Epithelial cell of esophagus (primary cell): ENCODE measurements around the gene TOP1.
A peak's percentile ranks its signal among the peaks of the same experiment; 100 is the strongest.
"Not testable (repeated sequence)": the region's sequence is repeated elsewhere in the genome, so short reads cannot be mapped to it uniquely, and the experiment has no call there.

Source experiments
- DNase-seq: peaks from one replicate; pipeline ENCODE4 v3.0.0; 2010; ENCODE audit warnings: low read depth
- H3K4me3 ChIP-seq: 2 replicates; pipeline ENCODE4 v1.5.1; 2011; ENCODE audit warnings: mild to moderate bottlenecking, low read length, control low read depth
- TF ChIP-seq, protein P1 (sequence below): IDR thresholded peaks from 2 replicates; pipeline ENCODE4 v1.5.1; 2011; ENCODE audit warnings: low read depth, mild to moderate bottlenecking, low read length, control low read depth, inconsistent platforms; ENCODE audit not compliant: insufficient read depth; ENCODE audit errors: missing control alignments

Gene TOP1

DNA sequence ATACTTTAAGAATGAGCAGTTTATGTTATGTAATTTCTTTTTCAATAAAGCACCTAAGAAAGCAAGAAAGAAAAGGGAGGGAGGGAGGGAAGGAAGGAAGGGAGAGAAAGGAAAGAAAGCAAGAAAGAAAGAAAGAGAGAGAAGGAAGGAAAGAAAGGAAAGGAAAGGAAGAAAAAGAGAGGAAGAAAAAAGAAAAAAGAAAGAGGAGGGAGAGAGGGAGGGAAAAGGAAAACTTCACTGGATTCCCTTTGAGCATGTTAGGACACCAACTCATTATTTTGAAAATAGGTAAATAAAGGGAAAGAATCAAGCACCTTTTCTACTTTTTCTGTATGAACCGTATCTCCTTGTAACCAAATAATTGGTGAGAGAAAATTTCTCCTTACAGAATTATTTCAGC lies 32.3 kb upstream of the TOP1 start:
- TF ChIP-seq, protein P1, sequence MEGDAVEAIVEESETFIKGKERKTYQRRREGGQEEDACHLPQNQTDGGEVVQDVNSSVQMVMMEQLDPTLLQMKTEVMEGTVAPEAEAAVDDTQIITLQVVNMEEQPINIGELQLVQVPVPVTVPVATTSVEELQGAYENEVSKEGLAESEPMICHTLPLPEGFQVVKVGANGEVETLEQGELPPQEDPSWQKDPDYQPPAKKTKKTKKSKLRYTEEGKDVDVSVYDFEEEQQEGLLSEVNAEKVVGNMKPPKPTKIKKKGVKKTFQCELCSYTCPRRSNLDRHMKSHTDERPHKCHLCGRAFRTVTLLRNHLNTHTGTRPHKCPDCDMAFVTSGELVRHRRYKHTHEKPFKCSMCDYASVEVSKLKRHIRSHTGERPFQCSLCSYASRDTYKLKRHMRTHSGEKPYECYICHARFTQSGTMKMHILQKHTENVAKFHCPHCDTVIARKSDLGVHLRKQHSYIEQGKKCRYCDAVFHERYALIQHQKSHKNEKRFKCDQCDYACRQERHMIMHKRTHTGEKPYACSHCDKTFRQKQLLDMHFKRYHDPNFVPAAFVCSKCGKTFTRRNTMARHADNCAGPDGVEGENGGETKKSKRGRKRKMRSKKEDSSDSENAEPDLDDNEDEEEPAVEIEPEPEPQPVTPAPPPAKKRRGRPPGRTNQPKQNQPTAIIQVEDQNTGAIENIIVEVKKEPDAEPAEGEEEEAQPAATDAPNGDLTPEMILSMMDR: no peak
- H3K4me3 ChIP-seq: no peak overlapping the region
- no peak for DNase-seq

DNA sequence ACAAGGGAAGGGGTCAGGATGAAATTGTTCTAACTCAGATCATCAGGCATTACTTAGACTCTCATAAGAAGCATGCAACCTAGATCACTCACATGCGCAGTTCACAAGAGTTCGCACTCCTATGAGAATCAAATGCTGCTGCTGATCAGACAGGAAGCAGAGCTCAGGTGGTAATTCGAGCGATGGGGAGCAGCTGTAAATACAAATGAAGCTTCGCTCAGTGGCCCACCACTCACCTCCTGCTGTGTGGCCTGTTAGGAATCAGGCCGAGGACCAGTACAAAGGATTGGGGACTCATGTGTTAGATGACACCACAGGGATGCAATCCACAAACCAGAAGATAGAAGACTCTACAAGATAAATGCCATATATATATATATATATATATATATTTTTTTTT lies 31.5 kb upstream of the TOP1 start:
- DNase-seq: no peak
- TF ChIP-seq, protein P1: no peak
- H3K4me3 ChIP-seq: no peak overlapping the region

DNA sequence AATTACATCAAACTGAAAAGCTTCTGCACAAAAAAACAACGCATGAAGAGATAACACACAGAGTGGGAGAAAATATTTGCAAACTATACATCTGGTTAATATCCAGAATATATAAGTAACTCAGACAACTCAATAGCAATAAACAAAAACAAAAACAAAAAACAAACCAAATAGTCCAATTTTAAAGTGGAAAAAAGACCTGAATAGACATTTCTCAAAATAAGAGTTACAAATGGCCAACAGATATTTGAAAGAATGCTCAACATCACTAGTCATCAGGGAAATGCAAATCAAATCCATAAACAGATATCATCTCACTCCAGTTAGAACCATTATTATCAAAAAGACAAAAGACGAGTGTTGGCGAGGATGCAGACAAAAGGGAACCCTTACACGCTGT lies 28.8 kb upstream of the TOP1 start:
- no peak for DNase-seq
- TF ChIP-seq, protein P1: no peak
- H3K4me3 ChIP-seq: no peak overlapping the region

DNA sequence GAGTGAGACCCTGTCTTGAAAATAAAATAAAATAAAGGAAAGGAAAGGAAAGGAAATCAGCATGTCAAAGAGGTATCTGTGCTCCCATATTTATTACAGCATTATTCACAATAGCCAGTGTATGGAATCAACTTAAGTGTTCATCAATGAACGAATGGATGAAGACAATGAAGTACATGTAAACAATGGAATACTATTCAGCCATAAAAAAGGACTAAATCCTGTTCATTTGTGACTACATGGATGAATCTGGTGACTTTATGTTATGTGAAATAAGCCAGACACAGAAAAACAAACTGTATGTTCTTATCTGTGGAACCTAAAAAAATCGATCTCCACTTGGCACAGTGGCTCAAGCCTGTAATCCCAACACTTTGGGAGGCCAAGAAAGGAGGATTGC lies 28.0 kb upstream of the TOP1 start:
- no peak overlapping the region for H3K4me3 ChIP-seq
- TF ChIP-seq, protein P1: no peak
- DNase-seq: no peak

DNA sequence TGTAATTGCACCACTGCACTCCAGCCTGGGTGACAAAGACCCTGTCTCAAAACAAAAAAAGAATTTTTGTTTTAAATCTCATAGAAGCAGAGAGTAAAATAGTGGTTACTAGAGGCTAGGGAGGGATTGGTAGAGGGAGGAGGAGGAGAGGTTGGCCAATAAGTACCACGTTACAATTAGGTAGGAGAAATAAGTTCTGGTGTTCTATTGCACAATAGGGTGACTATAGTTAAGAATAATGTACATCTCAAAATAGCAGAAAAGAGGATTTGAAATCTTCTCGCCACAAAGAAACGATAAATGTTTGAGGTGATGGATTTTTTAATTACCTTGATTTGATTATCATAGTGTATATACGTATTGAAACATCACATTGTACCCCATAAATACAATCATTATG lies 27.1 kb upstream of the TOP1 start:
- TF ChIP-seq, protein P1: no peak
- H3K4me3 ChIP-seq: no peak overlapping the region
- DNase-seq: peak; percentile 58

DNA sequence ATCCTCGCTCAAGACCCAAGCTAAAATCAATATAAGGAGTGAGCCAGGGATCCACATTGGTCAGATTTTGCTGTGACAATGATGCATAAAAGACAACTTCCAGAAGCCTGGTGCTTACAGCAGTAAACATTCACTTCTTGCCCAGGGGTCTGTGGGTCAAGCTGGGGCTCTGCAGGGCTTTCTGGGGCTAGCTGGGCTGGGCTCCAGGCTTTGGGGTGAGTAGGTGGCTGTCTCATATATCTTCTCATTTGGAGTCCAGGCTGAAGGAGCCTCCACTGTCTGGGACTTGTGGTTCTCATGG lies 25.8 kb upstream of the TOP1 start:
- peak; percentile 22 for DNase-seq
- TF ChIP-seq, protein P1: no peak
- H3K4me3 ChIP-seq: no peak overlapping the region

DNA sequence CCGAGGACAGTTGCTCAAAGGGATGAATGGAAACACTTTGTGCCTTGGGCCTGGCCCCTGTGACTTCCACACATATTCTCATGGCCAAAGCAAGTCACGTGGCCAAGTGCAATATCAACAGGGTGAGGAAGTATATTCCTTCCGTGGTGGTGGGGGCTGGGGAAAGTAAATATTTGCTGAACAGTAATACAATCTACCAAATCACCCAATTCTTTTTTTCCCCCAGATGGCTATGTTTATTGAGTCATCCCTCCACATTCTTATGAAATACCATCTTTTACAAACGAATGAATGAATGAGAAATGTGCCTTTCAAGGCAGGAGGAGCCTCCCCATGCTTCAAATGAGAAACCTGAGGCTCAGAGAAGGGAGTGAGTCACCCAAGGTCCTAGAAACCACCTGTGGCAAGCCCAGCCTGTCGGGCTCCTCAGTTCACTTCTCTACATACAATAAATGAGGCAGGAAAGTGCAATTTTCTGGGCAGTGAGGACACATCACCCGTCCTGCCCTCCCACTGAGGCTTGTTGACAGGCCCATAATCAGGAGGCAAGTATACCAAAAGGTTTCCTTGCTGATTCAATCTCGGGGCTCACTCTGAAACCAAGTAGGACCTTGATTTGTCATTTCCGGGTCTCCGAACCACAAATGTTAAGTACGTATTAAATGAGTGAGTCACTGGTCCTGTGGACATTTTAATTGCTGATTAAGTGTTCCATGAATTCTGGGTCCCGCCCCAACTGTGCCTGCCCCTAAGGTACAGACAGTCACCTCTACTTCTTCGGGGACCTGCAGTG lies 25.3 kb upstream of the TOP1 start:
- TF ChIP-seq, protein P1: no peak
- DNase-seq: peak; percentile 99
- H3K4me3 ChIP-seq: peak overlapping the region; percentile 39

DNA sequence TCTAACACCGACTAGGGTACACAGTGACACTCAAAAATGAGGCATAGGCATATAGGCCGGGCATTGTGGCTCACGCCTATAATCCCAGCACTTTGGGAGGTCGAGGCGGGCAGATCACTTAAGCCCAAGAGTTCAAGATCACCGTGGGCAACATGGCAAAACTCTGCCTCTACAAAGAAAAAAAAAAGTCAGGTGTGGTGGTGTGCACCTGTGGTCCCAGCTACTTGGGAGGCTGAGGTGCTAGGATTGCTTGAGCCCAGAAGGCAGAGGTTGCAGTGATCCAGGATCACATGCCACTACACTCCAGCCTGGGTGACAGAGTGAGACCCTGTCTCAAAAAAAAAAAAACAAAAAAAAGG lies 24.7 kb upstream of the TOP1 start:
- H3K4me3 ChIP-seq: peak overlapping the region; percentile 39
- not testable (repeated sequence) for DNase-seq
